ENCODE measurements around the gene PER1. TPM values are rescaled to one million over a fixed set of nuclear protein-coding genes. Genes with fewer than 3 reads are reported as not detected.

Gene PER1
- total and polyA plus RNA-seq, 2 of the 13 experiments (the other 11 are each of a cell fraction or from before 2014, with no cell fraction given): 2.6 to 3.6 TPM

- TF ChIP-seq ZNF724P (CRISPR knock-in tag; IDR thresholded peaks at IDR 0.05; ENCODE audit: borderline replicate concordance) (no peak), TIGD3 (CRISPR knock-in tag; IDR thresholded peaks at IDR 0.05; ENCODE audit: borderline replicate concordance) (0 out of 2 replicates have a peak, but pooled peaks have one; percentile 2), MLLT10 (CRISPR knock-in tag; IDR thresholded peaks at IDR 0.05) (no peak), FOXO4 (CRISPR knock-in tag; conservative IDR thresholded peaks at IDR 0.05) (no peak), RBFOX2 (IDR thresholded peaks at IDR 0.05; ENCODE audit: low read depth, low read length) (no peak), MTF1 (CRISPR knock-in tag; IDR thresholded peaks at IDR 0.05) (no peak), CAMTA2 (CRISPR knock-in tag; IDR thresholded peaks at IDR 0.05; ENCODE audit: borderline replicate concordance) (no peak), FOXM1 (CRISPR knock-in tag; IDR thresholded peaks at IDR 0.05) (no peak), NCOA2 (CRISPR knock-in tag; IDR thresholded peaks at IDR 0.05) (no peak), BORCS8-MEF2B (CRISPR knock-in tag; IDR thresholded peaks at IDR 0.05) (peak; percentile 15; the same call in 1 of the 2 replicates), POLR2AphosphoS2 (IDR thresholded peaks at IDR 0.05; ENCODE audit: low read depth, low read length) (no peak), ZNF33B (CRISPR knock-in tag; IDR thresholded peaks at IDR 0.05) (no peak), EZH2 (conservative IDR thresholded peaks at IDR 0.05; ENCODE audit: low read depth, low read length) (no peak), ZNF337 (CRISPR knock-in tag; IDR thresholded peaks at IDR 0.05; ENCODE audit: borderline replicate concordance, low read depth) (no peak), AHR (CRISPR knock-in tag; IDR thresholded peaks at IDR 0.05) (no peak), KAT2B (IDR thresholded peaks at IDR 0.05; ENCODE audit: borderline replicate concordance, low read depth, low read length) (no peak), TEAD3 (CRISPR knock-in tag; optimal IDR thresholded peaks at IDR 0.05; ENCODE audit: borderline replicate concordance) (peak; percentile 55), ZNF800 (CRISPR knock-in tag; IDR thresholded peaks at IDR 0.05) (no peak), ZBTB20 (CRISPR knock-in tag; IDR thresholded peaks at IDR 0.05; ENCODE audit: borderline replicate concordance, low read depth) (peak; percentile 51; the same call in 1 of the 2 replicates), ZNF510 (CRISPR knock-in tag; IDR thresholded peaks at IDR 0.05; ENCODE audit: low read depth) (no peak), NFIB (CRISPR knock-in tag; IDR thresholded peaks at IDR 0.05; ENCODE audit: borderline replicate concordance) (no peak), PITX1 (CRISPR knock-in tag; IDR thresholded peaks at IDR 0.05) (no peak; the same call in 1 of the 2 replicates), FOXA1 (IDR thresholded peaks at IDR 0.05) (no peak), FOXA1 (CRISPR knock-in tag; IDR thresholded peaks at IDR 0.05) (no peak; the same call in 1 of the 2 replicates), TAF1 (CRISPR knock-in tag; IDR thresholded peaks at IDR 0.05) (no peak), ZNF383 (CRISPR knock-in tag; IDR thresholded peaks at IDR 0.05; ENCODE audit: borderline replicate concordance) (no peak)
Observed at GRCh38 chr17:8185582-8186445, 33.6 kb upstream of the PER1 start (continued).

All from HepG2 (cell line).